Liver (tissue), 9 donors: Measurements from ENCODE around the gene LRRN3. TPM values are rescaled to one million over a fixed set of nuclear protein-coding genes. Genes with fewer than 3 reads are reported as not detected.

Experiments used
- DNase-seq: peaks from one replicate; pipeline ENCODE4 v3.0.0-alpha.2; 2017; ENCODE audit warnings: low spot score
- H3K27ac ChIP-seq, 2 donors: one replicate each; pipeline ENCODE4 v1.7.0; 2013; ENCODE audit warnings: inconsistent platforms in 2 of 2, low read length in 2 of 2, control low read depth in 1 of 2, low read depth in 1 of 2, mild to moderate bottlenecking in 1 of 2
- H3K27me3 ChIP-seq, 4 donors: one replicate each; pipeline versions ENCODE4 v1.6.1 to v1.7.0; 2013; ENCODE audit warnings: low read length in 3 of 4, inconsistent platforms in 1 of 4, mild to moderate bottlenecking in 1 of 4, moderate library complexity in 1 of 4; ENCODE audit not compliant: control insufficient read depth in 4 of 4, insufficient read depth in 4 of 4
- H3K36me3 ChIP-seq, 4 donors: one replicate each; pipeline versions ENCODE4 v1.6.1 to v1.7.0; 2013; ENCODE audit warnings: low read length in 3 of 4, mild to moderate bottlenecking in 3 of 4, low read depth in 1 of 4, moderate library complexity in 1 of 4; ENCODE audit not compliant: control insufficient read depth in 4 of 4, insufficient read depth in 3 of 4
- H3K4me1 ChIP-seq, 4 donors: one replicate each; pipeline versions ENCODE4 v1.6.1 to v1.7.0; 2013; ENCODE audit warnings: low read length in 3 of 4, mild to moderate bottlenecking in 3 of 4, moderate library complexity in 1 of 4; ENCODE audit not compliant: control insufficient read depth in 4 of 4, insufficient read depth in 4 of 4
- H3K4me3 ChIP-seq, 3 donors: one replicate each; pipeline versions ENCODE4 v1.6.1 to v1.7.0; 2013; ENCODE audit warnings: low read length in 3 of 3, control low read depth in 1 of 3, low read depth in 1 of 3, mild to moderate bottlenecking in 1 of 3
- H3K9ac ChIP-seq, 2 donors: one replicate each; pipeline ENCODE4 v1.7.0; 2013; ENCODE audit warnings: low read length in 2 of 2, mild to moderate bottlenecking in 2 of 2, moderate library complexity in 2 of 2, control low read depth in 1 of 2, low read depth in 1 of 2
- H3K9me3 ChIP-seq, 4 donors: one replicate each; pipeline versions ENCODE4 v1.6.1 to v1.7.0; 2013; ENCODE audit warnings: low read length in 3 of 4; ENCODE audit not compliant: control insufficient read depth in 4 of 4
- EGR1 ChIP-seq, 2 donors: IDR thresholded peaks; 2 replicates each; pipeline ENCODE4 v1.6.1; 2016 to 2018; ENCODE audit warnings: antibody characterized with exemption in 2 of 2, low read depth in 2 of 2
- FOXA1 ChIP-seq: IDR thresholded peaks from 2 replicates; pipeline ENCODE4 v1.6.1; 2016; ENCODE audit warnings: antibody characterized with exemption
- FOXA2 ChIP-seq: IDR thresholded peaks from 2 replicates; pipeline ENCODE4 v1.6.1; 2016; ENCODE audit warnings: antibody characterized with exemption
- GABPA ChIP-seq, 2 donors: IDR thresholded peaks in 1 of 2; conservative IDR thresholded peaks in 1 of 2; 2 replicates each; pipeline ENCODE4 v1.6.1; 2016; ENCODE audit warnings: antibody characterized with exemption in 2 of 2, mild to moderate bottlenecking in 1 of 2, moderate library complexity in 1 of 2
- HNF4A ChIP-seq, 2 donors: conservative IDR thresholded peaks; 2 replicates each; pipeline ENCODE4 v1.6.1; 2016; ENCODE audit warnings: antibody characterized with exemption in 2 of 2, mild to moderate bottlenecking in 2 of 2
- HNF4G ChIP-seq: IDR thresholded peaks from 2 replicates; pipeline ENCODE4 v1.6.1; 2016; ENCODE audit warnings: antibody characterized with exemption
- JUND ChIP-seq, 2 donors: IDR thresholded peaks; 2 replicates each; pipeline ENCODE4 v1.6.1; 2016; ENCODE audit warnings: antibody characterized with exemption in 2 of 2
- NR2F2 ChIP-seq: IDR thresholded peaks from 2 replicates; pipeline ENCODE4 v1.6.1; 2016; ENCODE audit warnings: antibody characterized with exemption
- RAD21 ChIP-seq, 2 donors: IDR thresholded peaks; 2 replicates each; pipeline ENCODE4 v1.6.1; 2016; ENCODE audit warnings: antibody characterized with exemption in 2 of 2, mild to moderate bottlenecking in 2 of 2
- RXRA ChIP-seq, 2 donors: IDR thresholded peaks; 2 replicates each; pipeline ENCODE4 v1.6.1; 2017 to 2018; ENCODE audit warnings: antibody characterized with exemption in 2 of 2, mild to moderate bottlenecking in 1 of 2
- SP1 ChIP-seq: IDR thresholded peaks from 2 replicates; pipeline ENCODE4 v1.6.1; 2018; ENCODE audit warnings: antibody characterized with exemption, mild to moderate bottlenecking
- TAF1 ChIP-seq: conservative IDR thresholded peaks from 2 replicates; pipeline ENCODE4 v1.6.1; 2016; ENCODE audit warnings: antibody characterized with exemption, mild to moderate bottlenecking
- YY1 ChIP-seq: IDR thresholded peaks from 2 replicates; pipeline ENCODE4 v1.6.1; 2016; ENCODE audit warnings: antibody characterized with exemption, mild to moderate bottlenecking
- WGBS: extraction: QIAGEN DNeasy Blood & Tissue Kit; methylation state at CpG from one replicate; pipeline ENCODE4 v1.1.7; 2013; 5-methylcytosine and 5-hydroxymethylcytosine counted together
- polyA plus RNA-seq, 2 donors: library from polyadenylated mRNA; stranded (reverse) in 1 of 2; unstranded in 1 of 2; fragments of 200-250 nt in 1 of 2; fragments of >200 nt in 1 of 2; fragmentation: Nextera tagmentation in 1 of 2; extraction: Ambion mirVana in 1 of 2; gene quantifications; one replicate each; pipeline versions ENCODE4 v1.2.1 to v1.2.3, GENCODE V29; 2013 to 2015
- total RNA-seq, 2 donors: library from RNA; depleted of rRNA; stranded (reverse); fragments of >200 nt; gene quantifications; one replicate each; pipeline ENCODE4 v1.2.3, GENCODE V29; 2014
- TF ChIP-seq, protein P1 (sequence below): IDR thresholded peaks from 2 replicates; pipeline ENCODE4 v1.6.1; 2016; ENCODE audit warnings: antibody characterized with exemption
- TF ChIP-seq, protein P2 (sequence below): IDR thresholded peaks from 2 replicates; pipeline ENCODE4 v1.6.1; 2016; ENCODE audit warnings: antibody characterized with exemption
- TF ChIP-seq, protein P3 (sequence below): fragments of 150-350 bp; IDR thresholded peaks from 2 replicates; pipeline ENCODE4 v1.5.1; 2017; ENCODE audit warnings: improper control_type of control experiment, low read depth, low read length; ENCODE audit not compliant: missing input control
- TF ChIP-seq, protein P4 (sequence below): IDR thresholded peaks from 2 replicates; pipeline ENCODE4 v1.6.1; 2016; ENCODE audit warnings: antibody characterized with exemption
- TF ChIP-seq, protein P5 (sequence below): IDR thresholded peaks from 2 replicates; pipeline ENCODE4 v1.6.1; 2016; ENCODE audit warnings: antibody characterized with exemption, mild to moderate bottlenecking
- donor health status: healthy.
- donor health status: healthy.
- donor health status: healthy.
- donor health status: healthy.
- donor health status: healthy.

Gene LRRN3
- total and polyA plus RNA-seq, 4 donors = 0.18 to 1.1 (median 0.32) TPM

DNA sequence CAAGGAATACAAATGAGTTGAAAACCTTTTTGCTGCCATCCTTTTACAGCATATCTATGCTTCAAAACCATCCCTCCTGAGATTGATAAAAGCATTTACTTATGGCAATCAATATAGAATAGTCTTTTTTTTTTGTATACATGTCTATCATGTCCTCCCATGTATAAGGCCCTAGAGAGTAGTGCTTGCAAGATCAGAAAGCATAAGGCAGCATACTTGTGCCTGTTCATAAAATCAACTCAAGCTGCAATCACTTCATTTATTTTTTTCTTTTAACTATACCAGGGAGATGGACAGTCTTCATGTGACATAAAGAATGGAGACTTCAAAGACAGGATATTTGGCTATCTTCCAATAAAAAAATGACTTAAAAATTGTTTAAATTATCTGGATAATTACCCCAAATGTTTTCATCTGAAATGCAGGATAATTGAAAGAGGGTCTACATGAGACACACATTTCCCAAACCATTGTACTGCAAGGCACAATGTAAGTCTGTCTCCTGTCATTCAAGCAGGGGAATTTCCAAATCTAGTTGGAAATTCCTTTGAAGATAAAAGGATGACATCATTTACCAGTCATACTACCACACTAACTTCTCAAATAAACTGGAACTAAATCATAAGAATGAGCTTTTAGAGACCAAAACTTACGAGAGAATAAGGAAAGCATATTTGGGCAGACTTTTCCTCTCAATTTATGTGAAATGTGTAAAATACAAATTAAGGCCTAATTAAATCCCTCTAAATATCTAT, 22.5 kb downstream of the LRRN3 start:
- WGBS = 69% methylated on average over 1 of the region's 1 CpG
- TF ChIP-seq, protein P1, sequence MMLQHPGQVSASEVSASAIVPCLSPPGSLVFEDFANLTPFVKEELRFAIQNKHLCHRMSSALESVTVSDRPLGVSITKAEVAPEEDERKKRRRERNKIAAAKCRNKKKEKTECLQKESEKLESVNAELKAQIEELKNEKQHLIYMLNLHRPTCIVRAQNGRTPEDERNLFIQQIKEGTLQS = no peak
- TF ChIP-seq JUND (IDR thresholded peaks at IDR 0.05) = peak; percentile 47 to 49
- no peak for TF ChIP-seq HNF4A (conservative IDR thresholded peaks at IDR 0.05)
- TF ChIP-seq, protein P2, sequence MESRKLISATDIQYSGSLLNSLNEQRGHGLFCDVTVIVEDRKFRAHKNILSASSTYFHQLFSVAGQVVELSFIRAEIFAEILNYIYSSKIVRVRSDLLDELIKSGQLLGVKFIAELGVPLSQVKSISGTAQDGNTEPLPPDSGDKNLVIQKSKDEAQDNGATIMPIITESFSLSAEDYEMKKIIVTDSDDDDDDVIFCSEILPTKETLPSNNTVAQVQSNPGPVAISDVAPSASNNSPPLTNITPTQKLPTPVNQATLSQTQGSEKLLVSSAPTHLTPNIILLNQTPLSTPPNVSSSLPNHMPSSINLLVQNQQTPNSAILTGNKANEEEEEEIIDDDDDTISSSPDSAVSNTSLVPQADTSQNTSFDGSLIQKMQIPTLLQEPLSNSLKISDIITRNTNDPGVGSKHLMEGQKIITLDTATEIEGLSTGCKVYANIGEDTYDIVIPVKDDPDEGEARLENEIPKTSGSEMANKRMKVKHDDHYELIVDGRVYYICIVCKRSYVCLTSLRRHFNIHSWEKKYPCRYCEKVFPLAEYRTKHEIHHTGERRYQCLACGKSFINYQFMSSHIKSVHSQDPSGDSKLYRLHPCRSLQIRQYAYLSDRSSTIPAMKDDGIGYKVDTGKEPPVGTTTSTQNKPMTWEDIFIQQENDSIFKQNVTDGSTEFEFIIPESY = no peak
- no peak for TF ChIP-seq HNF4G
- no peak for TF ChIP-seq SP1
- no peak for TF ChIP-seq FOXA1
- Histone ChIP-seq H3K27me3 (no peaks in the 10 kb centered on the region), H3K4me3 (no peak overlapping the region), H3K9me3 (no peaks in the 10 kb centered on the region), H3K9ac (no peak overlapping the region), H3K36me3 (no peaks in the 10 kb centered on the region), H3K4me1 (peaks cover 0 to 3% (median 2%) of the 10 kb centered on the region in 4 donors), H3K27ac (no peak overlapping the region)
- DNase-seq = no peak

DNA sequence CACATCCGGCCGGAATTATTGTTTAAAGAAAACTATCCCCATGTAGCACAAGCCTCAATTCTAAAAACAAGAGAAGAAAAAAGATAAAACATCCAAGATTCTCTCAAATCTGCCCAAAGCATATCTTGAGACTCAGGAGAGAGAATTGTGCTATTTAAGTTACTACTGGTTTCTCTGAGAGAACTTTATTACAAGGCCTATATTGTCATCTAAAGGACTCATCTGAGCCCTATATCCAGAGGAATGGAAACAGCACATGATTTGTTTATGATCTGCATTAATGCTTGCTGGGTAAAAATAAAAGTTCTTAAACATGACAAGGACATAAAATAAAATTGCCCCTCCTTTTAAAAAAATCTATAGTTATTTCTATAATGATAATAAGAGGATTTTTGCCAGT, 25.0 kb downstream of the LRRN3 start:
- no peak overlapping the region for H3K9ac ChIP-seq
- H3K4me1 ChIP-seq = no peaks in the 10 kb centered on the region
- H3K4me3 ChIP-seq = no peak overlapping the region
- H3K27ac ChIP-seq = no peak overlapping the region
- WGBS = 95% methylated on average over 2 of the region's 2 CpGs
- no peak for DNase-seq
- TF ChIP-seq FOXA2 = no peak
- TF ChIP-seq, protein P1 = no peak
- TF ChIP-seq YY1 = no peak
- TF ChIP-seq, protein P3, sequence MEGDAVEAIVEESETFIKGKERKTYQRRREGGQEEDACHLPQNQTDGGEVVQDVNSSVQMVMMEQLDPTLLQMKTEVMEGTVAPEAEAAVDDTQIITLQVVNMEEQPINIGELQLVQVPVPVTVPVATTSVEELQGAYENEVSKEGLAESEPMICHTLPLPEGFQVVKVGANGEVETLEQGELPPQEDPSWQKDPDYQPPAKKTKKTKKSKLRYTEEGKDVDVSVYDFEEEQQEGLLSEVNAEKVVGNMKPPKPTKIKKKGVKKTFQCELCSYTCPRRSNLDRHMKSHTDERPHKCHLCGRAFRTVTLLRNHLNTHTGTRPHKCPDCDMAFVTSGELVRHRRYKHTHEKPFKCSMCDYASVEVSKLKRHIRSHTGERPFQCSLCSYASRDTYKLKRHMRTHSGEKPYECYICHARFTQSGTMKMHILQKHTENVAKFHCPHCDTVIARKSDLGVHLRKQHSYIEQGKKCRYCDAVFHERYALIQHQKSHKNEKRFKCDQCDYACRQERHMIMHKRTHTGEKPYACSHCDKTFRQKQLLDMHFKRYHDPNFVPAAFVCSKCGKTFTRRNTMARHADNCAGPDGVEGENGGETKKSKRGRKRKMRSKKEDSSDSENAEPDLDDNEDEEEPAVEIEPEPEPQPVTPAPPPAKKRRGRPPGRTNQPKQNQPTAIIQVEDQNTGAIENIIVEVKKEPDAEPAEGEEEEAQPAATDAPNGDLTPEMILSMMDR = no peak
- TF ChIP-seq, protein P4, sequence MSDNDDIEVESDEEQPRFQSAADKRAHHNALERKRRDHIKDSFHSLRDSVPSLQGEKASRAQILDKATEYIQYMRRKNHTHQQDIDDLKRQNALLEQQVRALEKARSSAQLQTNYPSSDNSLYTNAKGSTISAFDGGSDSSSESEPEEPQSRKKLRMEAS = no peak
- TF ChIP-seq FOXA1 = no peak
- TF ChIP-seq, protein P5, sequence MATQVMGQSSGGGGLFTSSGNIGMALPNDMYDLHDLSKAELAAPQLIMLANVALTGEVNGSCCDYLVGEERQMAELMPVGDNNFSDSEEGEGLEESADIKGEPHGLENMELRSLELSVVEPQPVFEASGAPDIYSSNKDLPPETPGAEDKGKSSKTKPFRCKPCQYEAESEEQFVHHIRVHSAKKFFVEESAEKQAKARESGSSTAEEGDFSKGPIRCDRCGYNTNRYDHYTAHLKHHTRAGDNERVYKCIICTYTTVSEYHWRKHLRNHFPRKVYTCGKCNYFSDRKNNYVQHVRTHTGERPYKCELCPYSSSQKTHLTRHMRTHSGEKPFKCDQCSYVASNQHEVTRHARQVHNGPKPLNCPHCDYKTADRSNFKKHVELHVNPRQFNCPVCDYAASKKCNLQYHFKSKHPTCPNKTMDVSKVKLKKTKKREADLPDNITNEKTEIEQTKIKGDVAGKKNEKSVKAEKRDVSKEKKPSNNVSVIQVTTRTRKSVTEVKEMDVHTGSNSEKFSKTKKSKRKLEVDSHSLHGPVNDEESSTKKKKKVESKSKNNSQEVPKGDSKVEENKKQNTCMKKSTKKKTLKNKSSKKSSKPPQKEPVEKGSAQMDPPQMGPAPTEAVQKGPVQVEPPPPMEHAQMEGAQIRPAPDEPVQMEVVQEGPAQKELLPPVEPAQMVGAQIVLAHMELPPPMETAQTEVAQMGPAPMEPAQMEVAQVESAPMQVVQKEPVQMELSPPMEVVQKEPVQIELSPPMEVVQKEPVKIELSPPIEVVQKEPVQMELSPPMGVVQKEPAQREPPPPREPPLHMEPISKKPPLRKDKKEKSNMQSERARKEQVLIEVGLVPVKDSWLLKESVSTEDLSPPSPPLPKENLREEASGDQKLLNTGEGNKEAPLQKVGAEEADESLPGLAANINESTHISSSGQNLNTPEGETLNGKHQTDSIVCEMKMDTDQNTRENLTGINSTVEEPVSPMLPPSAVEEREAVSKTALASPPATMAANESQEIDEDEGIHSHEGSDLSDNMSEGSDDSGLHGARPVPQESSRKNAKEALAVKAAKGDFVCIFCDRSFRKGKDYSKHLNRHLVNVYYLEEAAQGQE = no peak
- no peak for TF ChIP-seq GABPA (IDR thresholded peaks at IDR 0.05 in 1 of 2, conservative IDR thresholded peaks at IDR 0.05 in 1 of 2)
- no peak for TF ChIP-seq SP1
- no peak for TF ChIP-seq NR2F2
- no peak for TF ChIP-seq TAF1
- TF ChIP-seq HNF4A (conservative IDR thresholded peaks at IDR 0.05) = no peak
- TF ChIP-seq RAD21 (IDR thresholded peaks at IDR 0.05) = no peak
- TF ChIP-seq JUND (IDR thresholded peaks at IDR 0.05) = no peak
- no peak for TF ChIP-seq EGR1 (IDR thresholded peaks at IDR 0.05; ENCODE audit: low read depth in 2 of 2)
- TF ChIP-seq HNF4G = no peak
- TF ChIP-seq RXRA (IDR thresholded peaks at IDR 0.05) = no peak
- TF ChIP-seq, protein P2 = no peak
- no peaks in the 10 kb centered on the region for H3K36me3 ChIP-seq
- H3K9me3 ChIP-seq = no peaks in the 10 kb centered on the region
- no peaks in the 10 kb centered on the region for H3K27me3 ChIP-seq
